Subcutaneous abdominal adipose tissue (tissue), 5 donors: ENCODE results near the gene COX4I1.

Experiments used
- H3K27ac ChIP-seq: one replicate; pipeline ENCODE4 v1.7.0; 2013; ENCODE audit warnings: low read depth, mild to moderate bottlenecking, inconsistent platforms, low read length, moderate library complexity
- H3K27me3 ChIP-seq, 5 donors: one replicate each; pipeline ENCODE4 v1.7.0; 2013; ENCODE audit warnings: low read length in 5 of 5, inconsistent platforms in 1 of 5; ENCODE audit not compliant: control insufficient read depth in 5 of 5, insufficient read depth in 4 of 5
- H3K36me3 ChIP-seq, 5 donors: one replicate each; pipeline ENCODE4 v1.7.0; 2013; ENCODE audit warnings: low read length in 5 of 5; ENCODE audit not compliant: control insufficient read depth in 5 of 5, insufficient read depth in 5 of 5
- H3K4me1 ChIP-seq, 5 donors: one replicate each; pipeline ENCODE4 v1.7.0; 2013; ENCODE audit warnings: low read length in 5 of 5, mild to moderate bottlenecking in 3 of 5, moderate library complexity in 1 of 5; ENCODE audit not compliant: control insufficient read depth in 5 of 5, insufficient read depth in 5 of 5
- H3K4me3 ChIP-seq, 5 donors: one replicate each; pipeline ENCODE4 v1.7.0; 2013; ENCODE audit warnings: low read length in 5 of 5, low read depth in 1 of 5
- H3K9ac ChIP-seq, 5 donors: one replicate each; pipeline ENCODE4 v1.7.0; 2013; ENCODE audit warnings: low read length in 5 of 5, mild to moderate bottlenecking in 4 of 5, moderate library complexity in 3 of 5
- H3K9me3 ChIP-seq, 5 donors: one replicate each; pipeline ENCODE4 v1.7.0; 2013; ENCODE audit warnings: low read length in 5 of 5; ENCODE audit not compliant: control insufficient read depth in 5 of 5
- donor health status: healthy.
- donor health status: healthy.
- donor health status: healthy.
- donor health status: healthy.
- donor health status: healthy.

Gene COX4I1

GRCh38 chr16:85754413-85754812 is 45.1 kb upstream of the COX4I1 start:
- H3K27ac ChIP-seq = no peak overlapping the region
- no peaks in the 10 kb centered on the region for H3K9me3 ChIP-seq
- H3K27me3 ChIP-seq = peaks cover 0 to 13% (median 4%) of the 10 kb centered on the region in 5 donors
- H3K36me3 ChIP-seq = no peaks in the 10 kb centered on the region
- no peak overlapping the region for H3K4me3 ChIP-seq
- peaks cover 1 to 36% (median 23%) of the 10 kb centered on the region in 5 donors for H3K4me1 ChIP-seq
- no peak overlapping the region for H3K9ac ChIP-seq

- Histone ChIP-seq H3K4me1 (peaks cover 0 to 22% (median 11%) of the 10 kb centered on the region in 5 donors), H3K36me3 (no peaks in the 10 kb centered on the region), H3K9me3 (no peaks in the 10 kb centered on the region), H3K4me3 (no peak overlapping the region), H3K27me3 (peaks cover 0 to 13% (median 8%) of the 10 kb centered on the region in 5 donors), H3K27ac (no peak overlapping the region), H3K9ac (no peak overlapping the region)
These were observed 43.3 kb upstream of the COX4I1 start for GRCh38 chr16:85755929-85756768.

GRCh38 chr16:85757341-85757822 is 42.1 kb upstream of the COX4I1 start:
- Histone ChIP-seq H3K27me3 (peaks cover 0 to 8% (median 6%) of the 10 kb centered on the region in 5 donors), H3K36me3 (no peaks in the 10 kb centered on the region), H3K4me1 (peaks cover 0 to 21% (median 9%) of the 10 kb centered on the region in 5 donors), H3K9ac (no peak overlapping the region), H3K27ac (no peak overlapping the region), H3K9me3 (no peaks in the 10 kb centered on the region), H3K4me3 (no peak overlapping the region)

GRCh38 chr16:85759136-85759535 is 40.4 kb upstream of the COX4I1 start:
- H3K36me3 ChIP-seq = no peaks in the 10 kb centered on the region
- H3K27ac ChIP-seq = no peak overlapping the region
- peaks cover 0 to 11% (median 3%) of the 10 kb centered on the region in 5 donors for H3K4me1 ChIP-seq
- H3K9ac ChIP-seq = no peak overlapping the region
- no peak overlapping the region for H3K4me3 ChIP-seq
- peaks cover 0 to 11% (median 8%) of the 10 kb centered on the region in 5 donors for H3K27me3 ChIP-seq
- no peaks in the 10 kb centered on the region for H3K9me3 ChIP-seq

GRCh38 chr16:85759631-85760419 is 39.7 kb upstream of the COX4I1 start:
- Histone ChIP-seq H3K9ac (no peak overlapping the region), H3K36me3 (no peaks in the 10 kb centered on the region), H3K9me3 (no peaks in the 10 kb centered on the region), H3K27ac (no peak overlapping the region), H3K4me1 (peaks cover 0 to 8% (median 3%) of the 10 kb centered on the region in 5 donors), H3K27me3 (peaks cover 0 to 12% (median 11%) of the 10 kb centered on the region in 5 donors), H3K4me3 (no peak overlapping the region)

GRCh38 chr16:85761861-85762260 is 37.6 kb upstream of the COX4I1 start:
- Histone ChIP-seq H3K9me3 (no peaks in the 10 kb centered on the region), H3K36me3 (no peaks in the 10 kb centered on the region), H3K9ac (no peak overlapping the region), H3K27me3 (peaks cover 0 to 15% (median 11%) of the 10 kb centered on the region in 5 donors), H3K4me1 (peaks cover 0 to 8% (median 3%) of the 10 kb centered on the region in 5 donors), H3K4me3 (no peak overlapping the region), H3K27ac (no peak overlapping the region)

GRCh38 chr16:85762970-85763369 is 36.5 kb upstream of the COX4I1 start:
- Histone ChIP-seq H3K4me3 (no peak overlapping the region), H3K36me3 (no peaks in the 10 kb centered on the region), H3K27me3 (peaks cover 0 to 18% (median 11%) of the 10 kb centered on the region in 5 donors), H3K9ac (no peak overlapping the region), H3K9me3 (no peaks in the 10 kb centered on the region), H3K4me1 (peaks cover 0 to 8% (median 3%) of the 10 kb centered on the region in 5 donors), H3K27ac (no peak overlapping the region)

GRCh38 chr16:85763616-85764015 is 35.9 kb upstream of the COX4I1 start:
- Histone ChIP-seq H3K27me3 (peaks cover 0 to 18% (median 11%) of the 10 kb centered on the region in 5 donors), H3K9ac (no peak overlapping the region)

GRCh38 chr16:85765211-85765610 is 34.3 kb upstream of the COX4I1 start:
- peaks cover 0 to 12% (median 4%) of the 10 kb centered on the region in 5 donors for H3K27me3 ChIP-seq
- H3K9ac ChIP-seq = no peak overlapping the region
- H3K4me3 ChIP-seq = no peak overlapping the region
- H3K27ac ChIP-seq = no peak overlapping the region
- no peaks in the 10 kb centered on the region for H3K9me3 ChIP-seq
- H3K4me1 ChIP-seq = peaks cover 0 to 8% (median 3%) of the 10 kb centered on the region in 5 donors
- no peaks in the 10 kb centered on the region for H3K36me3 ChIP-seq

More at GRCh38 chr16:85763616-85764015, 35.9 kb upstream of the COX4I1 start:
- no peaks in the 10 kb centered on the region for H3K36me3 ChIP-seq
- H3K27ac ChIP-seq = no peak overlapping the region
- H3K4me3 ChIP-seq = no peak overlapping the region
- H3K4me1 ChIP-seq = peaks cover 0 to 8% (median 3%) of the 10 kb centered on the region in 5 donors
- no peaks in the 10 kb centered on the region for H3K9me3 ChIP-seq
